GM19025 (cell line): Measurements from ENCODE around the gene WDR43.

Experiments used
- ATAC-seq: cut with Tn5 transposase; IDR thresholded peaks from one replicate; pipeline ENCODE4 v1.9.1; 2021; ENCODE audit warnings: mild to moderate bottlenecking, low read depth, moderate library complexity; ENCODE audit not compliant: unreplicated experiment

Gene WDR43

DNA sequence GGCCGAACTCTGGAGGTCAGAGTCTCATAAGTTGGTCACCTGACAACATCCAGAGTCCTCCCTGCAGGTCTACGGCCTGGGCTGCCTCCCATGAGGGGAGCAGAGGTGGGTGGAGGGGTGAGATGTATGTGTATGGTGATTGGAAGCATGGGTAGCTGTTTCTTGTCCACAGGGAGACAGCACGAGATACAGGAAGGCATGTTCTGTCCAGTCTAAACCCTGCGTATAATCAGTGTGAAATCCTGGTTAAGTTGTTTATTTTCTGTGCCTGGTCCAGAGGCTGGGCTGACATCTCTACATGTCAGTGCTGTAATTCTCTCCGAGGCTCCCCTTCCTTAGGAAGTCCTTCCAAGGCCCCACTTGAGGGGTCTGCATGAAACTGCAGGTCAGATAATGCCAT is 95.5 kb downstream of the WDR43 start:
- ATAC-seq, result no peak

- no peak for ATAC-seq
Observed at GRCh38 chr2:28990445-28990844, 96.0 kb downstream of the WDR43 start.

GRCh38 chr2:28991021-28991420 is 96.6 kb downstream of the WDR43 start:
- no peak for ATAC-seq

DNA sequence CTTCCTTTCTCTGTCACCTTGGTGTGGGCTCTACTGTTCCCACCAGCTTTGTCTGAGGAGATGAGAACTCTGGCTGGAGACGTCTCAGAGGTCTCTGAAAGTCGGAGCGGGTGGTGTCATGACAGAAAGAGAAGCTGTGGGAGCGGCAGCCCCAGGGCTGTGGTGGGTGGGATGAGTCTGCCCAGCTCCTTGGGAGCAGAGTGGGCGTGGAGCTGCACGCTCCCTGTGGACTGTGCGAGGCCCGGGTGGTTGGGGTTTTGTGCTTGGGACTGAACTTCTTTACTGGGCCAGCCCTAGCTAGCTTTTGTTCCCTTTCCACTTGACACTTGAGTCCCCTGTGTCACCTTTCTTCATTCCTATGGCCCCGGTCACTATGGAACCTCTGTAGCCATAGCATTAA is 97.0 kb downstream of the WDR43 start:
- no peak for ATAC-seq

GRCh38 chr2:28993206-28993960 is 98.9 kb downstream of the WDR43 start:
- no peak for ATAC-seq

DNA sequence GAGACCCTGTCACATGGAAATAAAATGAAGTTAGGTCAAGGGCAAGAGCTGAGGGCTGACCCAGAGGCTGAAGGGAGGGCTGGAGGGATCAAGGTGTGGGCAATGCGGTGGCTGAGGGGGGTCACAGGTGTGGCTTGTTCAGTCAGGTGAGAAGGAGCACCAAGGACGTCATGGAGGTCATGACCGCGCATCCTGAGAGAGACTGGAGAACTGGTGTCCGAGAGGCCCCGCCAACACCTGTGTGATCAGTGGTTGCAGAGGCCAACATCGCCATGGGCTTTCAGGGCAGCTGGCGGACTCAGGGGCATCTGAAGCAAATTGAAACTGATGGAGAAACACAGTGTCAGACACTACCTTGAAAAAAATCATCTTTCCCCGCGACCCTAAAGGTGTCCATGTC is 99.6 kb downstream of the WDR43 start:
- ATAC-seq, result no peak

GRCh38 chr2:28994679-28995078 is 100.2 kb downstream of the WDR43 start:
- ATAC-seq, result no peak

DNA sequence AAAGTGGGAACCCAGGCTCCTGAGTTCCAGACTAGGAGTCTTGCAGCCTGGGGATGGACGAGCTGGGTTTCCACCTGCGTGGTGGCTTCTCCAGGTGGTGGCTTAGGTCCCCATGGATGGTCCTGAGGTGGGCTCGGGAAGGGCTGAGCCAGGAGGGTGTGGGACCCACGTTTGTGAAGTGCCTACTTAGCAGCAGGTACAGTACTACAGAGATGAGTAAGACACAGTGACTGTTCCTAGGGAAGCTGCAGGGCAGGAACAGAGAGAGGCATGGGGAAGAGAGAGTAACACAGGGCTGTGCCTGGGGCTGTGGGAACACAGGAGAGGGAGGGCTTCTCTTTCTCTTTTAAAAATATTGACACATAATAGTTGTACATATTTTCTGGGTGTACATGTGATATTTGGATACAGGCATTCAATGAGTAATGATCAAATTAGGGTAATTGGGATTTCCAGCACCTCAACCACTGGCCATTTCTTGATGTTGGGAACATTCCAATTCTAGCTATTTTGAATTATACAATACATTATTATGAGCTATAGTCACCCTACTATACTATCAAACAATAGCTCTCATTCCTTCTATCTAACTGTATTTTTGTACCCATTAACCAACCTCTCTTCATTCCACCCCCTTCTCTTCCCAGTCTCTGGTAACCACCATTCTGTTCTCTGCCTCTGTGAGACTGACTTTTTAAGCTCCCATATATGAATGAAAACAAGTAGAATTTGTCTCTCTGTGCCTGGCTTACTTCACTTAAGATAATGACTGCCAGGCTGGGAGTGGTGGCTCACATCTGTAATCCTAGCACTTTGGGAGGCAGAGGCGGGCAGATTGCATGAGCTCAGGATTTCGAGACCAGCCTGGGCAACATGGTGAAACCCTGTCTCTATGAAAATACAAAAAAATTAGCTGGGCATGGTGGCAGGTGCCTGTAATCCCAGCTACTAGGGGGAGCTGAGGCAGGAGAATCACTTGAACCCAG is 101.6 kb downstream of the WDR43 start:
- no peak for ATAC-seq

- no peak for ATAC-seq
Observed at GRCh38 chr2:28997237-28997846, 102.9 kb downstream of the WDR43 start.
